HL-60 (cell line): ENCODE data around the gene GPC5.

ENCODE experiments used
- DNase-seq, 2 experiments: peaks; one replicate each; pipeline ENCODE4 v3.0.0-alpha.2; 2010 to 2020; ENCODE audit warnings: low read depth in 1 of 2, low spot score in 1 of 2
- H3K27ac ChIP-seq: fragments of 250-450 bp; sonication (Bioruptor Pico); replicated peaks from 2 replicates; pipeline ENCODE4 v1.5.1; 2020; ENCODE audit warnings: mild to moderate bottlenecking, moderate library complexity
- H3K27me3 ChIP-seq: fragments of 250-450 bp; sonication (Bioruptor Pico); 2 replicates; pipeline ENCODE4 v1.5.1; 2021; ENCODE audit warnings: mild to moderate bottlenecking, moderate library complexity; ENCODE audit not compliant: insufficient read depth, poor library complexity, severe bottlenecking
- H3K4me3 ChIP-seq: replicated peaks from 2 replicates; pipeline ENCODE4 v1.5.1; 2011; ENCODE audit warnings: mild to moderate bottlenecking, control low read depth, low read length; ENCODE audit not compliant: insufficient read depth
- GABPA ChIP-seq: IDR thresholded peaks from 2 replicates; pipeline ENCODE4 v1.6.1; 2012; ENCODE audit warnings: low read depth
- POLR2AphosphoS5 ChIP-seq: IDR thresholded peaks from 2 replicates; pipeline ENCODE4 v1.6.1; 2012; ENCODE audit warnings: low read depth
- SPI1 ChIP-seq: IDR thresholded peaks from 2 replicates; pipeline ENCODE4 v1.6.1; 2012; ENCODE audit warnings: low read depth, mild to moderate bottlenecking, borderline replicate concordance
- TF ChIP-seq, protein P1 (sequence below): IDR thresholded peaks from one replicate; pipeline ENCODE4 v1.5.1; 2011; ENCODE audit warnings: low read length, control low read depth, inconsistent platforms; ENCODE audit not compliant: insufficient read depth
- TF ChIP-seq, protein P2 (sequence below): IDR thresholded peaks from 2 replicates; pipeline ENCODE4 v1.6.1; 2012; ENCODE audit warnings: low read depth; ENCODE audit not compliant: insufficient replicate concordance

Gene GPC5

DNA sequence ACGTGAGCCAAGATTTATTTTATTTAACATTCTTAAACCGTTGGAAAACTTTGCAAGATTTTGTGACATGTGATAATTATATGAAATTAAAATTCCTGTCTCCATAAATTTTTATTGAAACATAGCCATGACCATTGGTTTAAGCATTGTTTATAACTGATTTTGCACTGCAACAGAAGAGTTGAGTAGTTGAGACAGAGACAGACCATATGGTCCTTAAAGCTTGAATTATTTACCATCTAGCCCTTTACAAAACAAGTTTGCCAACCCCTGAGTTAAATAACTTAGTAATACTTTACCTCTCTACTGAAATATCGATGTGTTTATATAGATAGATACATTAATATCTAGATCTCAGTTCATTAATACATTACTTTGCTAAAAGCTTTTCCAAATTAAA is 1014.1 kb downstream of the GPC5 start:
- H3K27ac ChIP-seq: no peak overlapping the region
- H3K27me3 ChIP-seq: no peaks in the 10 kb centered on the region
- no peak overlapping the region for H3K4me3 ChIP-seq
- TF ChIP-seq POLR2AphosphoS5: no peak
- TF ChIP-seq SPI1: no peak
- TF ChIP-seq, protein P1, sequence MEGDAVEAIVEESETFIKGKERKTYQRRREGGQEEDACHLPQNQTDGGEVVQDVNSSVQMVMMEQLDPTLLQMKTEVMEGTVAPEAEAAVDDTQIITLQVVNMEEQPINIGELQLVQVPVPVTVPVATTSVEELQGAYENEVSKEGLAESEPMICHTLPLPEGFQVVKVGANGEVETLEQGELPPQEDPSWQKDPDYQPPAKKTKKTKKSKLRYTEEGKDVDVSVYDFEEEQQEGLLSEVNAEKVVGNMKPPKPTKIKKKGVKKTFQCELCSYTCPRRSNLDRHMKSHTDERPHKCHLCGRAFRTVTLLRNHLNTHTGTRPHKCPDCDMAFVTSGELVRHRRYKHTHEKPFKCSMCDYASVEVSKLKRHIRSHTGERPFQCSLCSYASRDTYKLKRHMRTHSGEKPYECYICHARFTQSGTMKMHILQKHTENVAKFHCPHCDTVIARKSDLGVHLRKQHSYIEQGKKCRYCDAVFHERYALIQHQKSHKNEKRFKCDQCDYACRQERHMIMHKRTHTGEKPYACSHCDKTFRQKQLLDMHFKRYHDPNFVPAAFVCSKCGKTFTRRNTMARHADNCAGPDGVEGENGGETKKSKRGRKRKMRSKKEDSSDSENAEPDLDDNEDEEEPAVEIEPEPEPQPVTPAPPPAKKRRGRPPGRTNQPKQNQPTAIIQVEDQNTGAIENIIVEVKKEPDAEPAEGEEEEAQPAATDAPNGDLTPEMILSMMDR: no peak
- TF ChIP-seq, protein P2, sequence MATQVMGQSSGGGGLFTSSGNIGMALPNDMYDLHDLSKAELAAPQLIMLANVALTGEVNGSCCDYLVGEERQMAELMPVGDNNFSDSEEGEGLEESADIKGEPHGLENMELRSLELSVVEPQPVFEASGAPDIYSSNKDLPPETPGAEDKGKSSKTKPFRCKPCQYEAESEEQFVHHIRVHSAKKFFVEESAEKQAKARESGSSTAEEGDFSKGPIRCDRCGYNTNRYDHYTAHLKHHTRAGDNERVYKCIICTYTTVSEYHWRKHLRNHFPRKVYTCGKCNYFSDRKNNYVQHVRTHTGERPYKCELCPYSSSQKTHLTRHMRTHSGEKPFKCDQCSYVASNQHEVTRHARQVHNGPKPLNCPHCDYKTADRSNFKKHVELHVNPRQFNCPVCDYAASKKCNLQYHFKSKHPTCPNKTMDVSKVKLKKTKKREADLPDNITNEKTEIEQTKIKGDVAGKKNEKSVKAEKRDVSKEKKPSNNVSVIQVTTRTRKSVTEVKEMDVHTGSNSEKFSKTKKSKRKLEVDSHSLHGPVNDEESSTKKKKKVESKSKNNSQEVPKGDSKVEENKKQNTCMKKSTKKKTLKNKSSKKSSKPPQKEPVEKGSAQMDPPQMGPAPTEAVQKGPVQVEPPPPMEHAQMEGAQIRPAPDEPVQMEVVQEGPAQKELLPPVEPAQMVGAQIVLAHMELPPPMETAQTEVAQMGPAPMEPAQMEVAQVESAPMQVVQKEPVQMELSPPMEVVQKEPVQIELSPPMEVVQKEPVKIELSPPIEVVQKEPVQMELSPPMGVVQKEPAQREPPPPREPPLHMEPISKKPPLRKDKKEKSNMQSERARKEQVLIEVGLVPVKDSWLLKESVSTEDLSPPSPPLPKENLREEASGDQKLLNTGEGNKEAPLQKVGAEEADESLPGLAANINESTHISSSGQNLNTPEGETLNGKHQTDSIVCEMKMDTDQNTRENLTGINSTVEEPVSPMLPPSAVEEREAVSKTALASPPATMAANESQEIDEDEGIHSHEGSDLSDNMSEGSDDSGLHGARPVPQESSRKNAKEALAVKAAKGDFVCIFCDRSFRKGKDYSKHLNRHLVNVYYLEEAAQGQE: no peak
- TF ChIP-seq GABPA: no peak
- DNase-seq: no peak

DNA sequence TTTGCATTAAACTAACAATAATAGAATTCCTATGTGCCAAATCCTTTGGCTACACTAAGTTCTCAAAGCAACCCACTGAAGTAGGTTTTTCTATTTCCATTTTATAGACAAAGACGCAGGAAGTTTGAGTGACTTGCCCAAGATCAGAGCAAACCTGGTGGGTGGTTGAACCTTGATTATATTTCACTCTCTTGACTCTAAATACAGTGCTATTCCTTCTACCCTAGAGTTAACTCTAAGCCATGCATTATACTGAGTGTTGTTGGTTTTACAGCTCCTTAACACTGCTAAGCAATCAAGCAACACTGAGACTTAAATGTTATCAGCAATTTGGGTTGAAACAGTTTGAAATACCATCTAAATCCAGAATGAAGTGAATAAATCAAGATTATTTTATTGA is 1014.6 kb downstream of the GPC5 start:
- no peak for DNase-seq
- no peak for TF ChIP-seq SPI1
- no peak for TF ChIP-seq GABPA
- TF ChIP-seq, protein P1: no peak
- TF ChIP-seq, protein P2: no peak
- TF ChIP-seq POLR2AphosphoS5: no peak
- Histone ChIP-seq H3K27ac (no peak overlapping the region), H3K4me3 (no peak overlapping the region), H3K27me3 (no peaks in the 10 kb centered on the region)

DNA sequence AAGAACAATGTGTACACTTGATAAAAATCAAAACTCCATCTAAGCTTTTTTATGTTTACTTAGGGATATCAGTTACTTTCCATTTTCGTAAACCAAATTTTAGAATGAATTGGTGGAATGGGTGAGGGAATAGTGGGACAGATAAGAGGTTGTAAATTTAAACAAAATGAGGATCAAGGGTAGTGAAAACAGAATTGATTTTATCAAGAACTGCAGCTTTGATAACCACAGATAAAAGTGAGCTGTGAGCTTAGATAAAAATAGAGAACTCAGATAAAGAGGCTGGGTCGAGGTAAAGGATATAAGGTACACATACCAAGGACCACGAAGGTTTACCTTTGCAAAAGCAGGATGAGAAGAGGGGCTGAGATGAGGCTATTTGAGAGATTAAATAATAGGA is 1015.0 kb downstream of the GPC5 start:
- no peak for DNase-seq
- TF ChIP-seq, protein P2: no peak
- TF ChIP-seq, protein P1: no peak
- no peak for TF ChIP-seq POLR2AphosphoS5
- no peak for TF ChIP-seq SPI1
- no peak for TF ChIP-seq GABPA
- Histone ChIP-seq H3K27ac (no peak overlapping the region), H3K4me3 (no peak overlapping the region), H3K27me3 (no peaks in the 10 kb centered on the region)
